Right renal pelvis (tissue), 4 donors: ENCODE results near the gene RBM22. TPM values are rescaled to one million over a fixed set of nuclear protein-coding genes. Genes with fewer than 3 reads are reported as not detected.

ENCODE experiments used
- polyA plus RNA-seq, 4 donors: library from polyadenylated mRNA; unstranded; fragments of 120-200 nt; gene quantifications; one replicate each; pipeline ENCODE4 v1.2.1, GENCODE V29; 2013; ENCODE audit not compliant: insufficient read length in 4 of 4

RBM22 gene
- polyA plus RNA-seq, 4 donors = 71.7 to 85.4 (median 83.1) TPM

Other genes with a start within 250 kb of the RBM22 start
- 10 to 100 TPM; 53.2 to 64.0 (median 57.8) TPM for gene NDST1, start 192.9 kb downstream of the RBM22 start, polyA plus RNA-seq
- 100 to 1,000 TPM in 3 of 4 donors, 10 to 100 TPM in 1; 97.9 to 127 (median 110) TPM for gene SYNPO, start 60.4 kb downstream of the RBM22 start, polyA plus RNA-seq
- gene MYOZ3, start 39.8 kb downstream of the RBM22 start, polyA plus RNA-seq = 1 to 10 TPM; 5.4 to 6.4 (median 6.3) TPM
- 10 to 100 TPM; 52.4 to 64.3 (median 63.0) TPM for gene DCTN4, start 58.0 kb upstream of the RBM22 start, polyA plus RNA-seq
- gene SMIM3, start 77.7 kb upstream of the RBM22 start, polyA plus RNA-seq = 10 to 100 TPM; 22.9 to 26.1 (median 24.6) TPM
- 1 to 10 TPM in 1 of 4 donors, under 1 TPM in 3; 0.48 to 1.2 (median 0.75) TPM for gene IRGM, start 145.5 kb upstream of the RBM22 start, polyA plus RNA-seq
- 10 to 100 TPM; 31.6 to 48.7 (median 42.7) TPM for gene ZNF300, start 203.9 kb upstream of the RBM22 start, polyA plus RNA-seq